HL-60 (cell line): ENCODE results near the gene TRIM67.

ENCODE experiments used
- POLR2AphosphoS5 ChIP-seq: IDR thresholded peaks from 2 replicates; pipeline ENCODE4 v1.6.1; 2012; ENCODE audit warnings: low read depth
- TF ChIP-seq, protein P1 (sequence below): IDR thresholded peaks from 2 replicates; pipeline ENCODE4 v1.6.1; 2012; ENCODE audit warnings: low read depth; ENCODE audit not compliant: insufficient replicate concordance
- TF ChIP-seq, protein P2 (sequence below): IDR thresholded peaks from one replicate; pipeline ENCODE4 v1.5.1; 2011; ENCODE audit warnings: low read length, control low read depth, inconsistent platforms; ENCODE audit not compliant: insufficient read depth

DNA sequence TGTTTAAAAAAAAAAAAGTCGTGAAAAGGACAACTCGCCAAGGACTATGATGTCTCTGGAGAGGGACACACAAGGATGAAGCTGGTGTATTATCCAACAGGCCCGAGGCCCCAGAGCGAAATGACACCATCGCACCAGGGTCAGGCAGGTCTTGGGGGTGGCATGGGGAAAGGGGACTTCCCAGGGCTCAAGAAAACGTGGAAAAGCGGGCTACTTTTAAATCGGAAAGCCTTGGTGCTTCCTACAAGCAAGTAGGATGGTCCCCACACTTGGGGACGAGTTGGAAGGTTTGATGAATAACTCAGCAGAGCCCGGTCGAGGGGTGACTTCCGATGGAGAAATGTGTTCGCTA, 78.6 kb downstream of the TRIM67 start:
- TF ChIP-seq, protein P1, sequence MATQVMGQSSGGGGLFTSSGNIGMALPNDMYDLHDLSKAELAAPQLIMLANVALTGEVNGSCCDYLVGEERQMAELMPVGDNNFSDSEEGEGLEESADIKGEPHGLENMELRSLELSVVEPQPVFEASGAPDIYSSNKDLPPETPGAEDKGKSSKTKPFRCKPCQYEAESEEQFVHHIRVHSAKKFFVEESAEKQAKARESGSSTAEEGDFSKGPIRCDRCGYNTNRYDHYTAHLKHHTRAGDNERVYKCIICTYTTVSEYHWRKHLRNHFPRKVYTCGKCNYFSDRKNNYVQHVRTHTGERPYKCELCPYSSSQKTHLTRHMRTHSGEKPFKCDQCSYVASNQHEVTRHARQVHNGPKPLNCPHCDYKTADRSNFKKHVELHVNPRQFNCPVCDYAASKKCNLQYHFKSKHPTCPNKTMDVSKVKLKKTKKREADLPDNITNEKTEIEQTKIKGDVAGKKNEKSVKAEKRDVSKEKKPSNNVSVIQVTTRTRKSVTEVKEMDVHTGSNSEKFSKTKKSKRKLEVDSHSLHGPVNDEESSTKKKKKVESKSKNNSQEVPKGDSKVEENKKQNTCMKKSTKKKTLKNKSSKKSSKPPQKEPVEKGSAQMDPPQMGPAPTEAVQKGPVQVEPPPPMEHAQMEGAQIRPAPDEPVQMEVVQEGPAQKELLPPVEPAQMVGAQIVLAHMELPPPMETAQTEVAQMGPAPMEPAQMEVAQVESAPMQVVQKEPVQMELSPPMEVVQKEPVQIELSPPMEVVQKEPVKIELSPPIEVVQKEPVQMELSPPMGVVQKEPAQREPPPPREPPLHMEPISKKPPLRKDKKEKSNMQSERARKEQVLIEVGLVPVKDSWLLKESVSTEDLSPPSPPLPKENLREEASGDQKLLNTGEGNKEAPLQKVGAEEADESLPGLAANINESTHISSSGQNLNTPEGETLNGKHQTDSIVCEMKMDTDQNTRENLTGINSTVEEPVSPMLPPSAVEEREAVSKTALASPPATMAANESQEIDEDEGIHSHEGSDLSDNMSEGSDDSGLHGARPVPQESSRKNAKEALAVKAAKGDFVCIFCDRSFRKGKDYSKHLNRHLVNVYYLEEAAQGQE = no peak
- TF ChIP-seq, protein P2, sequence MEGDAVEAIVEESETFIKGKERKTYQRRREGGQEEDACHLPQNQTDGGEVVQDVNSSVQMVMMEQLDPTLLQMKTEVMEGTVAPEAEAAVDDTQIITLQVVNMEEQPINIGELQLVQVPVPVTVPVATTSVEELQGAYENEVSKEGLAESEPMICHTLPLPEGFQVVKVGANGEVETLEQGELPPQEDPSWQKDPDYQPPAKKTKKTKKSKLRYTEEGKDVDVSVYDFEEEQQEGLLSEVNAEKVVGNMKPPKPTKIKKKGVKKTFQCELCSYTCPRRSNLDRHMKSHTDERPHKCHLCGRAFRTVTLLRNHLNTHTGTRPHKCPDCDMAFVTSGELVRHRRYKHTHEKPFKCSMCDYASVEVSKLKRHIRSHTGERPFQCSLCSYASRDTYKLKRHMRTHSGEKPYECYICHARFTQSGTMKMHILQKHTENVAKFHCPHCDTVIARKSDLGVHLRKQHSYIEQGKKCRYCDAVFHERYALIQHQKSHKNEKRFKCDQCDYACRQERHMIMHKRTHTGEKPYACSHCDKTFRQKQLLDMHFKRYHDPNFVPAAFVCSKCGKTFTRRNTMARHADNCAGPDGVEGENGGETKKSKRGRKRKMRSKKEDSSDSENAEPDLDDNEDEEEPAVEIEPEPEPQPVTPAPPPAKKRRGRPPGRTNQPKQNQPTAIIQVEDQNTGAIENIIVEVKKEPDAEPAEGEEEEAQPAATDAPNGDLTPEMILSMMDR = no peak
- TF ChIP-seq POLR2AphosphoS5 = no peak
